NCI-H187 (cell line): ENCODE results near the gene BTG1.
"Not testable (repeated sequence)": the region's sequence is repeated elsewhere in the genome, so short reads cannot be mapped to it uniquely, and the experiment has no call there.

Experiments used
- DNase-seq, 2 experiments: peaks; one replicate each; lab custom pipeline; 2025; lab: John Stamatoyannopoulos, UW

Gene BTG1

GRCh38 chr12:92149563-92149962, 3.9 kb upstream of the BTG1 start:
- no peak for DNase-seq

- no peak for DNase-seq
Measured at GRCh38 chr12:92147491-92147890, 1.8 kb upstream of the BTG1 start.

DNA sequence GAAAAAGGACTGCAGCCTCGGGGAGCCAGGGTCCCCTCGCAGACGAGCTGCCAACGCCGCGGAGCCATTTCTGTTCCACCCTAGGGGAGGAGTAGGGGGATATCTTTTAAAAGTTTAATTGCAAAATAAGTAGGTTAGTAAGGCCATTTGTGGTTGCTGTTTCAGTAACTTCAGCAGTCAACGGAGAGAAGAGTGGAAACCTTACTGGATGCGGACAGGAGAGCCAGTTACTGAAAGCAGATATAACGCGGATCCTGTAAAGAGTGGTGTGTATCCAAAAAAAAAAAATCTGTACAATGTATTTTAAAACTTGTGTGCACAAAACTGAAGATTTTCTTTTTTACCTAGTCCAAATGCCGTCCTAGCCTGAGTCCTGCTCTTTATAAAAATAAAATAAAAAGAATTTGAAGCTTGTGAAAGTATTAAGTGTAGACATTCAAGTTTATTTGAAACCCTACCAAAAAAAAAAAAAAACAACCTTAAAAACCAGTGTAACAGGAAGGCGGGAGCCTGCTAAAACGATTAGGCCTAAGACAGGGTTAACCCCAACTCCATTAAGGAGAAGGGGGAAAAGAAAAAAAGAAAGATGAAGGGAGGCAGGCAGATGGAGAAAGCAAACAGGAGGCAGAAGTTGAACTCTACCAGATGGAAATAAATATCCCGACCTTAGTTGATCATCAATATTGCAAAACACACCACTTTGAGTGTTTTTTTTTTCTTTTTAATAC, 1.0 kb upstream of the BTG1 start:
- no peak for DNase-seq

DNA sequence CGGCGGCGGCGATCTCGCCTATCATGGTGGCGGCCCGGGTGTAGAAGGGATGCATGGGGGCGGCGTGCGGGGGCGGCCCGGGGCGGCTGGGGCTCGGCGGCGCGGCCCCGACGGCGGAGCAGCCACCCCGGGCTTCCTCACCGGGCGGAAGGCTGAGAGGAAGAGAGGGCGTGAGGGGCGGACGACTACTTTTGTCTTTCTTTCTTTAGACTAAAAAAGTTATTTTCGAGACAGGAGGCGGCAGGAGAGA, 240 bp downstream of the BTG1 start:
- no peak for DNase-seq

DNA sequence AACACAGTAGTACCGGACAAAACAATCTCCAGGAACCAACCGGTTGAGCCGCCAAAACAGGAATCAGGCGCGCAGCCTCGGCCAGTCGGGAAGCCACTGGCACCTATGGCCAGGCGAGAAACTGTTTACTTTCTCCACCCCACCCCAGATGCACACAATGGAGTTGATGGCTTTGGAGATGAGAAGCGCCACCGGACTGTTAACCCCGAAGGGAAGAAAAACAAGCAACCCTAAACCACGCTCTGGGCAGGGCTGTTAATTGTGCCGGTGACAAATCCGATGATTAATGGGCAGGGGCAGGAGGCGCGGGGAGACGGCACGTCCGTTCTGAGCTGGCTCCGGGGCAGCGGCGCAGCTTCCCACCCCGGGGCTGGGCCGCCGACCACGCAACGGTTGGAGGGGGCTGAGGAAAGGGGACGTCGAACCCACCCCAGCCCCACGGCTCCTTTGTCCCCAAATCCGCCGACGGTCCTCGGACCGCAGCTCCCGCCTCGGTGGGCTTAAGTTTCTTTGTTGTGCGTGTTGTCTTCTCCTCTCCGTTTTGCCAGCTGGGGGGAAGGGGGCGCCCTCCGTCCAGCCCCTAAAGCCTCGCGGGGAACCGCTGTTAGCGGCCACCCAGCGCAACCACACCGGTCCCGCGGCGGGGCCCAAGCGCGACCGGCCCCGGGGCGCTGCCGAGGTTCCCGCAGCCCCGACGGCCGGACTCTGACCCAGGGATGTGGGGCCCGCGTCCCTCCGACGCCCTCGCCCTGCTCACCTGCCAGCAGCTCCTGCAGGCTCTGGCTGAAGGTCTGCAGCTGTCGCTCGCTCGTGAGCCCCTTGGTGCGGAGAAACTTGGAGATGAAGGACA, 790 bp downstream of the BTG1 start:
- DNase-seq = peak; percentile 32 to 74

- peak; percentile 70 to 90 for DNase-seq
Measured at GRCh38 chr12:92143686-92144630, 1.7 kb downstream of the BTG1 start.

- no peak for DNase-seq
Measured at GRCh38 chr12:92143258-92143657, 2.4 kb downstream of the BTG1 start.

DNA sequence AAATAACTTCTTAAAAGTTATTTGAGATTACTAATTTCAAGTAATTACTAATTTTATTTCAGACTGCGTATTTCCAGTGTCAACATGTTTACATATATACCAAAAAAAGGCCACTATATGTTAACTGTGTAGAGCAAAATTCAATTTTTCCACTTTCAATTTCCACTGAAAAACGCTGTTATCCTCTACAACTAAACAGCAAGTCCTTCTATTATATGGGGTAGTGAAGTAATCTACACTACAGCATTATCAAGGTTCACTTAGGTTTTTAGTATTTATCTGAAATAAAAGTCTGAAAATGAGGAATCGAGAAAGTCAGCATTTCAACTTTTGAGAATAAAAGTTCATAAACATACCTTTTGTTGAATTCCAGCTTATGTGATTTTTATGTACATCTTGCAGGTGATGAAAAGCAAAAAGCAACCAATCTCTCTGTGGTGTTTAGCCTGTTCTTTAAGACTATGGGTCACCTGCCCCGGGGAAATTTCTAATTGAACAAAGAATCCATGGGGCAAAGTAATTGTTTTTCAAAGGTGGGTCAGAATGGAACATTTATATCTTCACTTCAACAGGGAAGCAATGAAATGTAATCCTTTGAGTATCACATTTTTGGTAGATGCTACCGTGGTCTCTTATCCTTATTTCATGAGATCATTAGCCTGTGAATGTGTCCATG, 3.3 kb downstream of the BTG1 start:
- DNase-seq = no peak

GRCh38 chr12:92141591-92142121, 4.0 kb downstream of the BTG1 start:
- no peak for DNase-seq

- DNase-seq = no peak
Measured at GRCh38 chr12:92140896-92141536, 4.6 kb downstream of the BTG1 start.

GRCh38 chr12:92140156-92140555, 5.5 kb downstream of the BTG1 start:
- DNase-seq = no peak

- DNase-seq = no peak
Measured at GRCh38 chr12:92139634-92140150, 6.0 kb downstream of the BTG1 start.

- no peak for DNase-seq
Measured at GRCh38 chr12:92138626-92139025, 7.0 kb downstream of the BTG1 start.

DNA sequence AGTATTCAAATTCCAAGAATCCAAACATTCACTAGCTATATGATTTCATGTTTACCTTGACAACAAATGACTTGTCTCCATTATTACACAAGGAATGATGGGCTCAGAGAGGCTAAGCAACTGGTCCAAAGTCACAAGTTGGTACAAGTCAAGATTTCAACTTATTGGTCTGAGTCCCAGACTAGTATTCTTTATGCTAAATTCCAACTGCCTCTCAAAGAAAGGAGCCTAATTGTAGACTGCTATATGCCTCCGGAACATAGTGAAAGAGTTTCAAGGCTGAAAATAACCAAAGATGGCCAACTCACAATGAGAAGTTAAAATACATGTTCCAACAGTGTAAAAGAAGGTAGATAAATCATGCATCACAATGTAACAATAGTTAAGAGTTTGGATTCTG, 7.5 kb downstream of the BTG1 start:
- DNase-seq = no peak

DNA sequence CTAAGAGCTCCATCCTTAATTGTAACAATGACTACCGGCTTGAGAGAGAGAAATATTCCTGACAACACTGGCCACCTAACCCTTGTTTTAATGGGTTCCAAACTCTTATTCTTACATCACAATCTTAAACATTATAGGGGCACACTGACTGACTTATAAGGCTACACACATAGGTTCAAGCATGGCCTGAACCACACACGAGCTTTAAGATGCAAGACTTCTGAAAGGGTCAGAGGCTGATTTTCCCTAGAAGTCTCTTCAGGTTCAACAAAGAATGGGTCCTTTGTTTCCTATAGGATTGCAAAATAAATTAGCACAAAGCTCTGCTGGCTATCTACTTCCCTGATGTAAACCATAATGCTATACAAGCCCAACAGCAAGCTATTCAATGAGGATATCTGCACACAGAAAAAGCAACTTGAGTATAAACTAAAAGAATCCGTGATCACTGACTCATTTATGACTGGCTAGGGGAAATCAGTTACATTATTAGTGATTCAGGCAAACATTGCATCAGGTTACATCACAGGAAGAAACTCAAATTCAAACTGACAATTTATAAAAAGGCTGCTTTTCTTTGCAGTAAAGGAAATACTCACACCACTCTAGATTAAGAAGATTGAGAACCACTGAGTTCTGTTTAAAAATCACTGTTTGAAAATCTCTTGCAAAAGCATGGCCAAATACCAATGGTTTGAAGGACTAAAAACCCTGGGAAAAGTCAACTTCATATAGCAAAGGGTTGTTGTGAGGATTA, 8.5 kb downstream of the BTG1 start:
- no peak for DNase-seq

DNA sequence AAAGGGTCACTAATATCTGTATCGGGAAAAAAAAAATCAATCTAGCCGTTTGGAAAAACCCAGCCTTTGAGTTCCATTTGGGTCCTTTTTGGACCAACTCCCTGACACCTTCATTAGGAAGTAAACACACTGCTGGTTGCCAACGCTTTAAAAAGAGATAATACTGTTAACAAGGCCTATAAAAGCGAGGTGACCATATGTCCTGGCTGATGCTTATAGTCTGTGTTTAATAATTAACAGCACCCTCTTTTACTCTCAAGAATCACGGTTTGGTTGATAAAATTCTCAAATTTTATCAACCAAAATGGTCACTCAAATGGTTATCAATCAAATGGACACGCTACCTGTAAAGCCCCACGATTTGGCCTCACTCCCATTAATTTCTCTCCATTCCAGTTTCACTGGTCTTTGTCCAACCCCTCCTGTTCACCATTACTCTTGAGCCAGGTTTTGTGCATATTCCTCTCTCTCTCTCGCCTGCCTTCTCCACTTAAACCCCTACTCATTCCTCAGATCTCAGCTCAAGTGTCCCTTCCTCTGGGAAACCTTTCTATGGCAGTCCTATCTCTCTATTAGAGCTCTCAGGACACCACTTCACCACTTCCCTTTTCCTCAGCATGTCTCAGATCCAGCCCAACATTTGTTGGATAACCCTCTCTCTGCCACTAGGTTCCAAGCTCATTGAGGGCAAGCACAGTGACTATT, 9.5 kb downstream of the BTG1 start:
- DNase-seq = no peak

DNA sequence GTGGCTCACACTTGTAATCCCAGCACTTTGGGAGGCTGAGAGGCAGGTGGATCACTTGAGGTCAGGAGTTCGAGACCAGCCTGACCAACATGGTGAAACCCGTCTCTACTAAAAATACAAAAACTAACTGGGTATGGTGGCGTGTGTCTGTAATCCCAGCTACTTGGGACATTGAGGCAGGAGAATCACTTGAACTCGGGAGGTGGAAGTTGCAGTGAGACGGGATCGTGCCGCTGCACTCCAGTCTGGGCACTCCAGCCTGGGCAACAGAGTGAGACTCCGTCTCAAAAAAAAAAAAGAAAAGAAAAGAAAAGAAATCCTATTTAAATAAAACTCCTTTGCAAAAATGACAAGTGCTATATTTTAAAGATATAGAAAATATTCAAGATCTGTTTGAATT, 10.1 kb downstream of the BTG1 start:
- not testable (repeated sequence) for DNase-seq

DNA sequence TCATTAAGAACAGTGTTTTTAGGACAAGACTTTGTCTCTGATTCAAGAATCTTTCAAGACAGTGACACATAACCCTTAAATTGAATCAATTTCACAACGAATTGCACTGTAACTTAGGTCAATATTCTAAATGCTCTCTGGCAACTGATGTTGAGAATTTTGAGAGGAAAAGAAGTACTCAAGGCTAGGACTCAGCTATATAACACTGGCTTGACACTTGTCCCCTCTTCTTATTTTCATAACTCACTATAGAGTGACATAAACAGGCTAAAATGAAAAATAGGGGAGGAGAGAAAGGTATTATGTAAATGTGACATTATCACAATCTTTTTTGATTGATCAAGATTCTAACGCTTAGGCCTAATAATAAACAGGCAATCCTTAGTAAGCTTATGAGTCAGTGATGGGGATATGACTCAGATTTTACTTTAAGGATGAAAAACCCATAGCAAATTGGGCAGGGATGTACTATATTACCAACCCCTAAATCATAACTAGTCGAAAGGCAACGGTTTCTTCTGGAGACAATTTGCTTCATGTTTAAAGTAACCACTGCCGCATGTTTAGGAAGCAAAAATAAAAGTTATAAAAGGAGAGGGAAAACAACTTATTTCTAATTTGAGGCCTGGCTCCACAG, 10.9 kb downstream of the BTG1 start:
- no peak for DNase-seq
